Tibial nerve (tissue), 4 donors: ENCODE measurements around the gene CCDC13.

Source experiments
- CTCF ChIP-seq, 5 experiments: fragments of 200-600 bp in 3 of 5; fragments of 450-650 bp in 2 of 5; sonication (generic) in 3 of 5; IDR thresholded peaks; one replicate each; pipeline ENCODE4 v1.5.1; 2016 to 2019; ENCODE audit warnings: antibody characterized with exemption in 5 of 5, mild to moderate bottlenecking in 3 of 5, moderate library complexity in 2 of 5
- EP300 ChIP-seq, 2 donors: sonication (generic); formaldehyde crosslinking; IDR thresholded peaks; one replicate each; pipeline ENCODE4 v1.6.1; 2017; ENCODE audit warnings: antibody characterized with exemption in 2 of 2, mild to moderate bottlenecking in 1 of 2

DNA sequence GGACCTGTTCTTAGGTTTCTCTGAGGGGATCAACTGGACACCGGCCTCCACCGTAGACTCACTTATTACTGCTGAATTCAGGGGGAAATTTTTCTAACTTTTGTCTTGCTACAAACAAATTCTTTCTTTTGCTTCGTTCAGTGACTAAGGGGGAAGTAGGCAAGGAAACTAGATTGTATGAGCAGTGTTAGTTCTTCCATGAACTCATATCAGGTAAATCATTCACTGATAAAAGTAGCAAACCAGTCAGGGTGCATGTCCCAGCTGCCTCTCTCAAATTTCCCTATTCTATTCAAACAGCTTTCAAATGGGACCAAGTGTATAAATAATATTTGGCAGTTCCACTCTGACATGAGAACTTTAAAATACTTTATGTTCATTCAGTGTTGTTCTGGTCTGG, 7.3 kb upstream of the CCDC13 start:
- TF ChIP-seq EP300 (IDR thresholded peaks at IDR 0.05) (no peak), CTCF (IDR thresholded peaks at IDR 0.05) (no peak)
